OCI-LY7 (cell line): ENCODE results near the gene HCAR2.

Experiments
- EZH2phosphoT487 ChIP-seq: fragments of 200-600 bp; sonication (generic); IDR thresholded peaks from 2 replicates; pipeline ENCODE4 v1.6.1; 2018; ENCODE audit warnings: low read depth, borderline replicate concordance, mild to moderate bottlenecking, mixed run types, antibody characterized with exemption, low read length, moderate library complexity, mixed read lengths
- TF ChIP-seq, protein P1 (sequence below): fragments of 200-600 bp; sonication (generic); conservative IDR thresholded peaks from 2 replicates; pipeline ENCODE4 v1.5.1; 2014; ENCODE audit warnings: mild to moderate bottlenecking, antibody characterized with exemption, low read length, moderate library complexity, mixed read lengths

GRCh38 chr12:122688291-122688690 is 14.9 kb downstream of the HCAR2 start:
- TF ChIP-seq, protein P1, sequence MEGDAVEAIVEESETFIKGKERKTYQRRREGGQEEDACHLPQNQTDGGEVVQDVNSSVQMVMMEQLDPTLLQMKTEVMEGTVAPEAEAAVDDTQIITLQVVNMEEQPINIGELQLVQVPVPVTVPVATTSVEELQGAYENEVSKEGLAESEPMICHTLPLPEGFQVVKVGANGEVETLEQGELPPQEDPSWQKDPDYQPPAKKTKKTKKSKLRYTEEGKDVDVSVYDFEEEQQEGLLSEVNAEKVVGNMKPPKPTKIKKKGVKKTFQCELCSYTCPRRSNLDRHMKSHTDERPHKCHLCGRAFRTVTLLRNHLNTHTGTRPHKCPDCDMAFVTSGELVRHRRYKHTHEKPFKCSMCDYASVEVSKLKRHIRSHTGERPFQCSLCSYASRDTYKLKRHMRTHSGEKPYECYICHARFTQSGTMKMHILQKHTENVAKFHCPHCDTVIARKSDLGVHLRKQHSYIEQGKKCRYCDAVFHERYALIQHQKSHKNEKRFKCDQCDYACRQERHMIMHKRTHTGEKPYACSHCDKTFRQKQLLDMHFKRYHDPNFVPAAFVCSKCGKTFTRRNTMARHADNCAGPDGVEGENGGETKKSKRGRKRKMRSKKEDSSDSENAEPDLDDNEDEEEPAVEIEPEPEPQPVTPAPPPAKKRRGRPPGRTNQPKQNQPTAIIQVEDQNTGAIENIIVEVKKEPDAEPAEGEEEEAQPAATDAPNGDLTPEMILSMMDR, result no peak
- TF ChIP-seq EZH2phosphoT487, result no peak
